Measurements from ENCODE around the gene KCNG3.

The KCNG3 gene

GRCh38 chr2:42392191-42392590 lies 101.6 kb downstream of the KCNG3 start:
- no peaks in the 10 kb centered on the region for H4K20me1 ChIP-seq (ENCODE audit: low read depth, low read length)

More at GRCh38 chr2:42392191-42392590, 101.6 kb downstream of the KCNG3 start:
- TF ChIP-seq EZH2phosphoT487 (conservative IDR thresholded peaks at IDR 0.05; ENCODE audit: low read length): no peak
- TF ChIP-seq, protein P1, sequence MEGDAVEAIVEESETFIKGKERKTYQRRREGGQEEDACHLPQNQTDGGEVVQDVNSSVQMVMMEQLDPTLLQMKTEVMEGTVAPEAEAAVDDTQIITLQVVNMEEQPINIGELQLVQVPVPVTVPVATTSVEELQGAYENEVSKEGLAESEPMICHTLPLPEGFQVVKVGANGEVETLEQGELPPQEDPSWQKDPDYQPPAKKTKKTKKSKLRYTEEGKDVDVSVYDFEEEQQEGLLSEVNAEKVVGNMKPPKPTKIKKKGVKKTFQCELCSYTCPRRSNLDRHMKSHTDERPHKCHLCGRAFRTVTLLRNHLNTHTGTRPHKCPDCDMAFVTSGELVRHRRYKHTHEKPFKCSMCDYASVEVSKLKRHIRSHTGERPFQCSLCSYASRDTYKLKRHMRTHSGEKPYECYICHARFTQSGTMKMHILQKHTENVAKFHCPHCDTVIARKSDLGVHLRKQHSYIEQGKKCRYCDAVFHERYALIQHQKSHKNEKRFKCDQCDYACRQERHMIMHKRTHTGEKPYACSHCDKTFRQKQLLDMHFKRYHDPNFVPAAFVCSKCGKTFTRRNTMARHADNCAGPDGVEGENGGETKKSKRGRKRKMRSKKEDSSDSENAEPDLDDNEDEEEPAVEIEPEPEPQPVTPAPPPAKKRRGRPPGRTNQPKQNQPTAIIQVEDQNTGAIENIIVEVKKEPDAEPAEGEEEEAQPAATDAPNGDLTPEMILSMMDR (IDR thresholded peaks at IDR 0.05; ENCODE audit: insufficient read depth, low read length, poor library complexity, severe bottlenecking): no peak
- Histone ChIP-seq H3K9me2 (replicated peaks; ENCODE audit: insufficient read depth, low read length) (no peaks in the 10 kb centered on the region), H3K79me2 (ENCODE audit: insufficient read depth, low read length) (no peaks in the 10 kb centered on the region), H3K27me3 (ENCODE audit: low read length) (no peaks in the 10 kb centered on the region), H2AFZ (ENCODE audit: low read depth, low read length, severe bottlenecking) (no peak overlapping the region), H3K4me3 (ENCODE audit: insufficient read depth, low read length, poor library complexity, severe bottlenecking) (no peak overlapping the region), H3K9ac (ENCODE audit: low read length) (no peak overlapping the region), H3F3A (ENCODE audit: insufficient read depth) (no peaks in the 10 kb centered on the region), H3K4me2 (ENCODE audit: low read depth, low read length, poor library complexity, severe bottlenecking) (no peak overlapping the region), H3K9me3 (ENCODE audit: insufficient read depth, low read length) (no peaks in the 10 kb centered on the region), H3K27ac (ENCODE audit: low read depth, low read length) (no peak overlapping the region), H3K36me3 (ENCODE audit: low read length) (no peaks in the 10 kb centered on the region)
